HG03432 (cell line): Measurements from ENCODE around the gene BDKRB2.

Experiments used
- ATAC-seq: cut with Tn5 transposase; IDR thresholded peaks from one replicate; pipeline ENCODE4 v1.9.1; 2021; ENCODE audit warnings: mild to moderate bottlenecking, moderate library complexity; ENCODE audit not compliant: unreplicated experiment

The BDKRB2 gene

GRCh38 chr14:96268431-96269358 lies 64.1 kb downstream of the BDKRB2 start:
- ATAC-seq, result no peak

DNA sequence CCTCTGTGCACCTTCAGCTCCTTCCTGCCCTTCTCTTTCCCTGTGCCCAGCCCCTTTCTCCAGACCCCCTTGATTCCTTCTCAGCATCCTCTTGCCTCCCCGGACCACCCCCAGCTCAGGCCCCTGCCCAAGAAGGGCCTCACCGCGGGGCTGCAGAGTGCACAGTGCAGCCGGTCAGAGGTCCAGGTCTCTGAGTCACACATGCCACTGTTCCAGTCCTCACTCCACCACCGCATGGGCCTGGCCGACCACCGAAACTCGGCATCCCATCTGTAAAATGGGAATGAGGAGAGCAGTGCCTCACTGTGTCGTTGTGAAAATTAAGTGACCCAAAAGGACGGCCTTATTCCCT lies 64.7 kb downstream of the BDKRB2 start:
- no peak for ATAC-seq

- ATAC-seq, result no peak
Observed at GRCh38 chr14:96270565-96271420, 66.2 kb downstream of the BDKRB2 start.

DNA sequence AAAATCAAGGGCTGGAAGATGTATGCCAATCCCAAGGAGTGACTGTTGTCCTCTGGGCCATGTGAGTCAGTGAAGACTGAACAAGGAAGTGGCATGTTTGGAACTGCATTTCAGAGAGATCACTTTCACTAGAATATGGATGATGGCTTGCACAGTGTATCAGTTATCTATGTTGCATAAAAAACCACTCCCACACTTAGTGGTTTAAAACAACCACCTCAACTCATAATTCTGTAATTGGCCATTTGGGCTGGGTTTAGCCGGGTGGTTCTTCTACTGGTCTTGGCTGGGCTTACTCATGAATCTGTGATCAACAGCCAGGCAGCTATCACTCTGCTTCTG lies 66.8 kb downstream of the BDKRB2 start:
- ATAC-seq, result no peak

DNA sequence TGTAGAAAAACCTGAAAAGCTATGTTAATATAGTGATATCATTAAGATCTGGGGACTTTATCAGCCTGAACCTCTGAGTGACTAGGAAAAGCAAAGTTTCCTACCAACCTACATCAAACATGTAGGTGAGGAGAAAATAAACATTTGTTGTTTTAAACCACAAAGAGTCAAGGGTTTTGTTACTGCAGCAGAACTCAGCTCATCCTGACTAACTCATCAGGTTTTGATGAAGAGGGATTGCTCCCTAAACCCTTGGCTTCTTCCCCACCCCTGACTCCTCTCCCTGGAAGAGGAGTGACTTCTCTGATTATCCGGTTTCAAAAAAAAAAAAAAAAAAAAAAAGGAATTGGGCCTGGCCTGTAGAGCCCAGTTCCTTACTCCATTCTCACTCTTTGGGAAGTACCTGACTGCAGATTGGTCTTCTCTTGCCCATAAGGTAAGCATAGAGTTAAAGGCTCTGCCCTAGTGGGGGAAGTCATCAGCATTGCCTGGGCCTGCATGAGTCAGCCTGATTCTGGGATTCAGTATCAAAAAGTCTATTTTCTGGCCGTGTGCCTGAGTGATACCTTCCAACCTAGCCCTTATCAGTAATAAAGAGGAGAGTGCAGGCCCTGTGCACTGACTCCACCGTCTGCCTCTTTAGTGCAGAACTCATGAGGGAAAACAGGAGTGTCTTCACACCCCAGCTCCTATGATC lies 68.3 kb downstream of the BDKRB2 start:
- ATAC-seq, result no peak

GRCh38 chr14:96273629-96274028 lies 69.0 kb downstream of the BDKRB2 start:
- no peak for ATAC-seq

- no peak for ATAC-seq
Observed at GRCh38 chr14:96274122-96274521, 69.5 kb downstream of the BDKRB2 start.

- no peak for ATAC-seq
Observed at GRCh38 chr14:96274543-96274942, 69.9 kb downstream of the BDKRB2 start.

DNA sequence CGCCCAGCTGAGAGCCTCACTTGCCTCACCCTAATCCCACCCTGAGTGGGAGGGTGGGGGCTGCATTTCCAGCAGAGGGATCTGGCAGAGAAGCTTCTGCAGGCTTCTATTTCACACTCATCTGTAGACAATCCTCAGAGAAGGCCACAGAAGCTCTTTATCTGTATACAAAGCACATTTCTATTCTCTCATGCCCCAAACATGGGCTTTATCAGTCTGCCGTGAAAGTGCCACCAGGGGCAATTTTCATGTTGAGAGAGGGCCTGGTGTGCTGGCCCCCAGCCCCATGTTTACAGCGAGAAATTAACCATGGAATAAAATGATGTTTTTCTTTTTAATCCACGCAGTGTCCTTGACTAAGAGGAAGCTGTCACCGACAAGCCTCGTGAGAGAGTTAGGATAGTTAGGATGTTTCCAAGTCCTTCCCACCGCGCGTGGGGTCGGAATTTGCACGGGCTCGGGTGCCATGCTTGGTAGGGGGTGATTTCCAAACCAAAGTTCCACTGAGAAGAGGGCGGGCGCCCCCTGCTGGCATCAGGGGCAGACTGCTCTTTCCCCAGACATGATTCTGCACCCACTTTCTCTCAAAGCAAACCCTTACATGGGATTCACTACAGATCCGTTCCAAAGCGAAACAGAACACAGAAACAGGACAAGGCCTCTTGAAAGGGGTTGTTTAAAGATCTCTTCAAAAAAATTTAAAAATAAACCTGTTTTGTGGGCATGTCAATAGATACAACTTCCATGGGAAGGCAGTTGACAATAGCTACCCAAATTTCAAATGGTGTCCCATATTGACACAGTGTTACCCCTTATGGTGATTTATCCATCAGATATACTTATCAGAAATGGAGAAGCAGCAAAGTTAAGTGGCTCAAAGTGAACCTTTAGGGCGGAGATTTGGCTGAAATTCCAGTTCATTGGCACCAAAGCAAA lies 70.8 kb downstream of the BDKRB2 start:
- ATAC-seq, result no peak

- ATAC-seq, result no peak
Observed at GRCh38 chr14:96277890-96278289, 73.3 kb downstream of the BDKRB2 start.

DNA sequence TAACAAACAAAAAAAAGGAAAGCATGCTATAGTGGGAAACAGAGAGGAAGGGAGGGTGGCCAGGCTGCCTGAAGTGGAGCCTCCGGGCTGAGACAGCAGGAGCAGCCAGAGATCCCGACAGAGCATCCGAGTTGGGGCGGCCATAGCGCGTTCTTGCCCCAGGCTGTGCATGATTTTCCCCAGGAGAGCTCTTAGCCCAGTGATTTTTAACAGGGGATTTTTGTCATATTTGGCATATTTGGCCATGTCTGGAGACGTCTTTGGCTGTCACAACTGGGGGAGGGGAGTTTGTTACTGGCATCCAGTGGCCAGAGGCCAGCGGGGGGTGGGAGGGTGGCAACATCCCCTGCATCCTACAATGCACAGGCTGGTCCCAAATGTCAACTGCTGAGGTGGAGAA lies 74.9 kb downstream of the BDKRB2 start:
- no peak for ATAC-seq

DNA sequence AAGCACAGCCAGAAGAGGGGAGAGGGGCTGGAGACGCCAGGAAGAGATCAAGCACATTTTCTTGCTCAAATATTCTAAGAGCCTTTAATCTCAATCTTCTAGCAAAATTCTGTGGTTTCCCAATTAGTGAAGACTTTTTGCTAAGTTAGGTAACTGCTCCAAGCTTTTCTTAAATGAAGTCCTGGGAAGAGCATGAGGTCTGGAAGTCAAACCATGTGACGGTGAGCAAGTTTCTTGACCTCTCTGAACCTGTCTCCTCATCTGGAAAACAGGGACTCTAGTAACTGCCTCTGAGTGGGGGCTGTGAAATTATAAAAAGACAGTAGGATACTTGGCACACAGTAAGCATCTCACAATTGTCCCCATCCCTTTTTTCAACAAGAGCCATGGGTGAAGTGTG lies 75.5 kb downstream of the BDKRB2 start:
- ATAC-seq, result no peak

GRCh38 chr14:96281486-96281885 lies 76.8 kb downstream of the BDKRB2 start:
- ATAC-seq, result no peak

DNA sequence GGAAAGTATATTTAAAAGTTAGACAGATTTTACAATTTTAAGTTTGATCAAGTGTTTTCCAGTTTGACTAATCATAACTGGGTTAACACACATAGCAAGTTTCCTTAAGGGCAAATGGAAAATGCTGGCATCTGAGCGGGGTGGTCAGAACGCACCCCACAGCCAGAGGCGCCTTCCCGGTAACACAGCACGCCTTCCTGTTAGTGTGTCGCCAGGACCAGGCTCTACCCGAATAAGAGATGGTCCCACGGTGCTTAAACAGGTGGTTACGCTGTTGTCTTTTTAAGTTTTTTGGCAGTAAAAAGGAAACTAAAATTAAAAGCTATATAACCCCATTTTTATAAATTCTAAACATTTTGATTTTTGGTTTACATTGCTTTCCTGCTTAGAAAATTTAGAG lies 79.4 kb downstream of the BDKRB2 start:
- ATAC-seq, result no peak

- ATAC-seq, result no peak
Observed at GRCh38 chr14:96284430-96284829, 79.8 kb downstream of the BDKRB2 start.

- no peak for ATAC-seq
Observed at GRCh38 chr14:96285667-96286066, 81.0 kb downstream of the BDKRB2 start.

DNA sequence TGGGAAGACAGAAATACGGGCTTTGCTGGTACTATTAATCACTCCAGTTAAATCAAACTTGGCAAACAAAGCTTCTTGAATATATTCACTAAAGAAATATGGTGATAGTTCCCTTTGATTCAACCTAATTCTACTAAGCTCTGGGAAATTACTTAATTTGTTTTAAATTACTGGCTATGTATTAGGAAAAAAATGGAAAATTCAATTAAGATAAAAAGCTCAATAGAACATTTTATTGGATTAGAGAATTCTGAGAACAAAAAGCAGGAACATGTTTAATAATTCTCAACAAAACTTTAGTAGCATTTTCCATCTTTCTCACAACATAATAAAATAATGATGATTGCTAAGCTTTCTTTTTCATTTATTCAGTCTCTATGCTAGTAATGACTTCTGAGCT lies 81.6 kb downstream of the BDKRB2 start:
- ATAC-seq, result no peak

DNA sequence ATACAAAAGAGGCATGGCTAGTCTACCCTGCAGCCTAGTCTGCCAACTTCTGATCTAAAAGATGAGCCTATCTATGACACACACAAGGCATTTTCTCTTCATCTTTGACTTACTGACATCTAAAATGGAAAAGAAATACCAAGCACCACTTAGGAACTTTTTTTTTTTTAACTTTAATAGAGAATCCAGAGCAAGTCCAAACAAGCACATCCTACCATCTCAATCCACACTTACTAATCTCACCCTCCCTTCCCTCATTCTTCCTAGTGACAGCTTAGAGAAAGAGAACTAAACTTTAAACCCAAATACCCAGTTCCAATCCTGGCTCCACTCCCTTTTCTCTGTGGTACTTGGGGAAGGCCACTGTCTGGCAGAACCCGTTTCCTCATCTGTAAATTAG lies 83.2 kb downstream of the BDKRB2 start:
- ATAC-seq, result no peak
